ENCODE results near the gene SEZ6.

GRCh38 chr17:28991779-28992178, 14.1 kb downstream of the SEZ6 start:
- TF ChIP-seq EP300 (IDR thresholded peaks at IDR 0.05) (no peak), POLR2A (IDR thresholded peaks at IDR 0.05) (no peak), CTCF (IDR thresholded peaks at IDR 0.05) (no peak)
